Right lobe of liver (tissue), 6 donors: Measurements from ENCODE around the gene FAIM2. TPM values are rescaled to one million over a fixed set of nuclear protein-coding genes. Genes with fewer than 3 reads are reported as not detected.
A peak's percentile ranks its signal among the peaks of the same experiment; 100 is the strongest.

Experiments
- ATAC-seq, 4 donors: fragments of 200-7000 bp; cut with Tn5 transposase; one replicate each; pipeline ENCODE4 v1.9.1; 2020; ENCODE audit warnings: mild to moderate bottlenecking in 4 of 4, moderate library complexity in 4 of 4
- DNase-seq, 3 donors: peaks; one replicate each; pipeline ENCODE4 v3.0.0-alpha.2; 2020
- H3K27ac ChIP-seq, 3 donors: fragments of 200-600 bp; one replicate each; pipeline ENCODE4 v1.8.0; 2022
- H3K27me3 ChIP-seq, 2 donors: fragments of 200-600 bp; one replicate each; pipeline ENCODE4 v1.8.0; 2022
- H3K36me3 ChIP-seq, 4 donors: fragments of 200-600 bp; sonication (generic) in 1 of 4; one replicate each; pipeline versions ENCODE4 v1.5.1 to v1.8.0; 2017 to 2022; ENCODE audit warnings: control low read depth in 1 of 4
- H3K4me1 ChIP-seq, 4 donors: fragments of 200-600 bp; sonication (generic) in 1 of 4; one replicate each; pipeline versions ENCODE4 v1.5.1 to v1.8.0; 2017 to 2022; ENCODE audit warnings: control low read depth in 1 of 4
- H3K4me3 ChIP-seq, 3 donors: fragments of 200-600 bp; one replicate each; pipeline ENCODE4 v1.8.0; 2022
- H3K9me3 ChIP-seq, 4 donors: fragments of 200-600 bp; sonication (generic) in 1 of 4; one replicate each; pipeline versions ENCODE4 v1.5.1 to v1.8.0; 2017 to 2022; ENCODE audit warnings: control low read depth in 1 of 4
- CTCF ChIP-seq, 4 donors: fragments of 200-600 bp in 3 of 4; fragments of 450-650 bp in 1 of 4; IDR thresholded peaks; one replicate each; pipeline versions ENCODE4 v1.5.1 to v1.8.0; 2016 to 2022; ENCODE audit warnings: antibody characterized with exemption in 4 of 4, mild to moderate bottlenecking in 2 of 4
- POLR2A ChIP-seq: fragments of 450-650 bp; IDR thresholded peaks from one replicate; pipeline ENCODE4 v1.6.1; 2017; ENCODE audit warnings: antibody characterized with exemption, mild to moderate bottlenecking
- WGBS: methylation state at CpG from one replicate; pipeline ENCODE4 v1.1.6; 2018; ENCODE audit warnings: low coverage, low lambda C conversion rate; ENCODE audit not compliant: insufficient coverage; ENCODE audit errors: missing lambda C conversion rate; 5-methylcytosine and 5-hydroxymethylcytosine counted together
- intact Hi-C, 2 donors: fragments of 100-400 bp; cut with DNase I; formaldehyde crosslinking; loops; one replicate each; pipeline versions ENCODE4 v1.11.2 to v1.14.1; 2022
- total RNA-seq, 6 experiments: library from RNA; depleted of rRNA in 2 of 6; stranded (reverse); fragments of >200 nt in 2 of 6; fragmentation: NEBNext Ultra II Directional in 3 of 6; extraction: Animal tissue kit (Norgen Biotek cat#: 25700) in 3 of 6; gene quantifications; one replicate each; pipeline versions ENCODE4 v1.1.0 to v1.2.4, GENCODE V29; 2016 to 2023
- donor health status: DM: no; HTN: yes; CAD: no.
- donor health status: DM: no; HTN: no; CAD: no.
- donor health status: DM: no; HTN: no; CAD: no.
- donor health status: DM: no; HTN: yes; CAD: no.
- donor health status: DM: no; HTN: yes; CAD: no.

The FAIM2 gene
- total RNA-seq, 6 experiments from 2014 or later = 0.16 TPM; not detected in 5

GRCh38 chr12:49887536-49888401, 15.9 kb downstream of the FAIM2 start:
- H3K4me1 ChIP-seq = no peaks in the 10 kb centered on the region
- intact Hi-C loops = no loop called here
- TF ChIP-seq POLR2A (no peak), CTCF (IDR thresholded peaks at IDR 0.05) (no peak)
- no peak overlapping the region for H3K4me3 ChIP-seq
- H3K27ac ChIP-seq = no peak overlapping the region
- DNase-seq (peak in 1 of 3 donors; percentile 26), ATAC-seq (no peak)
- H3K27me3 ChIP-seq = no peaks in the 10 kb centered on the region
- H3K9me3 ChIP-seq = no peaks in the 10 kb centered on the region
- H3K36me3 ChIP-seq = no peaks in the 10 kb centered on the region
- 37% methylated on average over 2 of the region's 15 CpGs for WGBS

- intact Hi-C loops = no loop called here
- Histone ChIP-seq H3K4me1 (no peaks in the 10 kb centered on the region), H3K27me3 (no peaks in the 10 kb centered on the region), H3K36me3 (no peaks in the 10 kb centered on the region), H3K4me3 (no peak overlapping the region), H3K27ac (no peak overlapping the region), H3K9me3 (no peaks in the 10 kb centered on the region)
- WGBS = 48% methylated on average over 7 of the region's 9 CpGs
- ATAC-seq = no peak
- no peak for DNase-seq
- TF ChIP-seq POLR2A = no peak
- TF ChIP-seq CTCF (IDR thresholded peaks at IDR 0.05) = no peak
Measured at GRCh38 chr12:49887091-49887490, 16.6 kb downstream of the FAIM2 start.

DNA sequence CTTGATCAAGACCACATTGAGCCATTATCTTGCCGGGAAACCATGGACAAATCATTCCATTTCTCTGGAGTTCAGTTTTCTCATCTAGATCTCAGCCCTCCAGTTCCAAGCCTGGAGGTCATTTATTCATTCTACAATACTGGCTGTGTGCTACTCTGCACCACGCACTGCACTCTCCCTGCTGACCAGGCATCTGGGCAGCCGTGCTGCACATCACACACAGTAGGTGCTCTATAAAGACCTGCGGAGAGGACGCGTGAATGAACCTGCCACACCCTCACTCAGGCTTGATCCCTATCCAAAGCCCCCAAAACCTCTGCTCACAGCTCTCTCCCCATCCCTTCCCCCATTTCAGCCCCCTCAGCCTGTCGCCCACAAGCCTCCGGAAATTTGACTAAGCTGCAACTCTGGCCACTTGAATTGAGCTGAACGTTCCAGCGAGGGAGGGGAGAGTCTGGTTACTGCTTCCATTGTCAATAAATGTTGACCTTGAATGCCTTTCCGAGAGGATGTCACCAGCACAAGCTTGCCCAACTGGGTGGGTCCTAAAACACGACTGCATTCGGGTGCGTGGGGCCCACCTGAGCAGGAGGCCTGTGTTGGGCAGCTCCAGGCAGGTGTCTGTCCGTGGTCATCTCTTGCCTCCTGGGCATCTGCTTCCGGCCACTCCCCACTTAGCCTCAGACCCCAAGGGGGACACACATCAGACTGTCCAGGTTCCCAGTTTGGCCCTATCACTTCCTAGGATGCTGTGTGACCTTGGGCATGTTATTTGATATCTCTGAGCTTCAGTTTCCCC, 17.8 kb downstream of the FAIM2 start:
- WGBS = 27% methylated on average over 12 of the region's 16 CpGs

GRCh38 chr12:49885118-49885517, 18.6 kb downstream of the FAIM2 start:
- Histone ChIP-seq H3K36me3 (no peaks in the 10 kb centered on the region), H3K9me3 (no peaks in the 10 kb centered on the region), H3K4me1 (no peaks in the 10 kb centered on the region), H3K4me3 (no peak overlapping the region), H3K27ac (no peak overlapping the region), H3K27me3 (no peaks in the 10 kb centered on the region)
- intact Hi-C loops = no loop called here
- TF ChIP-seq CTCF (IDR thresholded peaks at IDR 0.05) (no peak), POLR2A (no peak)
- no peak for ATAC-seq
- DNase-seq = peak in 1 of 3 donors; percentile 35
- WGBS = 23% methylated on average over 3 of the region's 6 CpGs

More for the DNA sequence above, 17.8 kb downstream of the FAIM2 start:
- Histone ChIP-seq H3K27ac (no peak overlapping the region), H3K4me3 (no peak overlapping the region), H3K9me3 (no peaks in the 10 kb centered on the region), H3K36me3 (no peaks in the 10 kb centered on the region), H3K27me3 (no peaks in the 10 kb centered on the region), H3K4me1 (no peaks in the 10 kb centered on the region)
- TF ChIP-seq POLR2A (no peak), CTCF (IDR thresholded peaks at IDR 0.05) (no peak)
- DNase-seq = peak in 1 of 3 donors; percentile 33
- intact Hi-C loops = no loop called here
- no peak for ATAC-seq
